ENCODE data around the gene TLX2.
"Not testable (repeated sequence)": the region's sequence is repeated elsewhere in the genome, so short reads cannot be mapped to it uniquely, and the experiment has no call there.

TLX2 gene

GRCh38 chr2:74560591-74560990 is 46.3 kb downstream of the TLX2 start:
- Histone ChIP-seq H3K36me3 (ENCODE audit: control insufficient read depth, insufficient read depth, low read length) (no peaks in the 10 kb centered on the region), H2AFZ (no peak overlapping the region), H3K27ac (no peak overlapping the region), H3K79me2 (no peaks in the 10 kb centered on the region), H3K4me2 (ENCODE audit: low read length) (no peak overlapping the region), H3K27me3 (ENCODE audit: control insufficient read depth, insufficient read depth, low read length) (no peaks in the 10 kb centered on the region), H3K9ac (no peak overlapping the region), H3K4me1 (no peaks in the 10 kb centered on the region), H3K9me3 (ENCODE audit: control insufficient read depth, low read length) (no peaks in the 10 kb centered on the region), H3K4me3 (ENCODE audit: low read depth, low read length) (no peak overlapping the region)
- TF ChIP-seq, protein P1, sequence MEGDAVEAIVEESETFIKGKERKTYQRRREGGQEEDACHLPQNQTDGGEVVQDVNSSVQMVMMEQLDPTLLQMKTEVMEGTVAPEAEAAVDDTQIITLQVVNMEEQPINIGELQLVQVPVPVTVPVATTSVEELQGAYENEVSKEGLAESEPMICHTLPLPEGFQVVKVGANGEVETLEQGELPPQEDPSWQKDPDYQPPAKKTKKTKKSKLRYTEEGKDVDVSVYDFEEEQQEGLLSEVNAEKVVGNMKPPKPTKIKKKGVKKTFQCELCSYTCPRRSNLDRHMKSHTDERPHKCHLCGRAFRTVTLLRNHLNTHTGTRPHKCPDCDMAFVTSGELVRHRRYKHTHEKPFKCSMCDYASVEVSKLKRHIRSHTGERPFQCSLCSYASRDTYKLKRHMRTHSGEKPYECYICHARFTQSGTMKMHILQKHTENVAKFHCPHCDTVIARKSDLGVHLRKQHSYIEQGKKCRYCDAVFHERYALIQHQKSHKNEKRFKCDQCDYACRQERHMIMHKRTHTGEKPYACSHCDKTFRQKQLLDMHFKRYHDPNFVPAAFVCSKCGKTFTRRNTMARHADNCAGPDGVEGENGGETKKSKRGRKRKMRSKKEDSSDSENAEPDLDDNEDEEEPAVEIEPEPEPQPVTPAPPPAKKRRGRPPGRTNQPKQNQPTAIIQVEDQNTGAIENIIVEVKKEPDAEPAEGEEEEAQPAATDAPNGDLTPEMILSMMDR (IDR thresholded peaks at IDR 0.05) = no peak

DNA sequence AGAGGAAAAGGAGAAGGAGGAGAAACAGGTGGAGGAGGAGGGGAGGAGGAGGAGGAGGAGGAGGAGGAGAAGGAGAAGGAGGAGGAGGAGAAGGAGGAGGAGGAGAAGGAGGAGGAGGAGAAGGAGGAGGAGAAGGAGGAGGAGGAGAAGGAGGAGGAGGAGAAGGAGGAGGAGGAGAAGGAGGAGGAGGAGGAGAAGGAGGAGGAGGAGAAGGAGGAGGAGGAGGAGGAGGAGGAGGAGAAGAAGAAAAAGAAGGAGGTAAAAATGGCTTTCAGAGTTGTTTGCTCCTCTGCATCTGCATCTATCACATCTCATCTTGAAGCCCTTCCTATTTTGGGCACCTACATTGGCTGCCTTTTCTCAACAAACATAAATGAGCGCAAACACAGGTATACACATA is 46.8 kb downstream of the TLX2 start:
- H3K4me2 ChIP-seq (ENCODE audit: low read length); H3K4me3 ChIP-seq (ENCODE audit: low read depth, low read length); H3K4me1 ChIP-seq; H3K27me3 ChIP-seq (ENCODE audit: control insufficient read depth, insufficient read depth, low read length); H3K27ac ChIP-seq; H3K36me3 ChIP-seq (ENCODE audit: control insufficient read depth, insufficient read depth, low read length); H3K79me2 ChIP-seq; H3K9me3 ChIP-seq (ENCODE audit: control insufficient read depth, low read length); H3K9ac ChIP-seq; H2AFZ ChIP-seq: not testable (repeated sequence)

- no peaks in the 10 kb centered on the region for H3K27me3 ChIP-seq (ENCODE audit: control insufficient read depth, insufficient read depth, low read length)
- H3K9me3 ChIP-seq (ENCODE audit: control insufficient read depth, low read length) = no peaks in the 10 kb centered on the region
- H3K27ac ChIP-seq = no peak overlapping the region
- no peaks in the 10 kb centered on the region for H3K4me1 ChIP-seq
- no peaks in the 10 kb centered on the region for H3K36me3 ChIP-seq (ENCODE audit: control insufficient read depth, insufficient read depth, low read length)
- H3K9ac ChIP-seq = no peak overlapping the region
- no peak overlapping the region for H3K4me3 ChIP-seq (ENCODE audit: low read depth, low read length)
- H3K4me2 ChIP-seq (ENCODE audit: low read length) = no peak overlapping the region
- TF ChIP-seq, protein P1 (IDR thresholded peaks at IDR 0.05) = no peak
- no peaks in the 10 kb centered on the region for H3K79me2 ChIP-seq
- H2AFZ ChIP-seq = no peak overlapping the region
These were observed 48.0 kb downstream of the TLX2 start for GRCh38 chr2:74562126-74562775.

DNA sequence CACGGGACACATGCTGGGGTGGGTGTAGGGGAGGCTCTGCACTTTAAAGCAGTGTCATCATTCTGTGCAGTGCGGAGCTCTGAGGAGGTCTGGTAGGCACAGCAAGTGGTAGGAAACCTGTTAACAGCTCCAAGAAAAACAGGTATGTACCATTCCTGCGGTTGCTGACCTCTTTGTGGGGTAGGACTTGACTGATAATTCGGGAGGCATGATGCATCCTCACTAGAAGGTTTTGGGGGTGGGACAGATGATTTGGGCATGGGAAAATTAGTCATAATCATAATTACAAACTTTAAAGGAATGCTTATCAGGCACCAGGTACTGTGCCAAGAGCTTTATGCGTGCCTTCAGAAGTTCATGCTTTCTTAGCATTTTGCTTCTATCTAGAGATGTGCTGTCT is 50.0 kb downstream of the TLX2 start:
- no peaks in the 10 kb centered on the region for H3K9me3 ChIP-seq (ENCODE audit: control insufficient read depth, low read length)

DNA sequence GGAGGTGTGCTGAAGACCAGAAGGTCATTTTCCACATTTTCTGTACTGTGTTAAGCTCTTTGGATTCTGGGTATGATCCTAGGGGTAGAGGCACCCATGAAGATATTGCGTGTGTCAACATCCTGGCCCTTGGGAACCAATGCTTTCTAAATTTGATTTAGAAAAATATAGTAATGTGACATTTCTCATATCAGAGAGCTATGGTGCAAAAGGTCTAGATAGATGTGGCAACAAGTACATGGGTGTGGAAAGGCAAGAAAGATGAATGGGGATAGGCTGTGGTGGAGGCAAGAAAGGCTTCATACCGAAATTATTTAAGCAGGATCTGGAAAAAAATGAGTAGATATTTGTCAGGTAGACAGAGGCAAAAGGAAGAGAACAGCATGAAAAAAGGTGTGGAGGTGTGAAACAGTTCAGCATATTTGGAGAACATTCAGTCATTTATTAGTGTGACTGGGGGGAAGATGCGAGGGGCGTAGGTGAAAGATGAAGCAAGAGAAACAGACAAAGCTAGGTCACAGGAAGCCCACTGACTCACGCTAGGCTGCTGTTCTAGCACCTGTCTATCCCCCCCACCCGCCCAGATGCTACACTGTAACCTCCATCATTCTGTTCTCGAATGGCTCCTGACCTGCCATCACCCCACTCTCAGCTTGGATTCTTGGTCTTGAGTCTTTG is 52.0 kb downstream of the TLX2 start:
- H3K4me1 ChIP-seq = no peaks in the 10 kb centered on the region
- H3K9me3 ChIP-seq (ENCODE audit: control insufficient read depth, low read length) = no peaks in the 10 kb centered on the region
- H3K4me3 ChIP-seq (ENCODE audit: low read depth, low read length) = no peak overlapping the region
- H3K27me3 ChIP-seq (ENCODE audit: control insufficient read depth, insufficient read depth, low read length) = no peaks in the 10 kb centered on the region
- TF ChIP-seq, protein P1 (IDR thresholded peaks at IDR 0.05) = no peak
- H3K27ac ChIP-seq = no peak overlapping the region
- no peaks in the 10 kb centered on the region for H3K79me2 ChIP-seq
- no peak overlapping the region for H3K9ac ChIP-seq
- no peak overlapping the region for H3K4me2 ChIP-seq (ENCODE audit: low read length)
- no peaks in the 10 kb centered on the region for H3K36me3 ChIP-seq (ENCODE audit: control insufficient read depth, insufficient read depth, low read length)
- no peak overlapping the region for H2AFZ ChIP-seq

More for the DNA sequence above, 50.0 kb downstream of the TLX2 start:
- TF ChIP-seq, protein P1 (IDR thresholded peaks at IDR 0.05) = no peak
- no peak overlapping the region for H3K9ac ChIP-seq
- H3K27me3 ChIP-seq (ENCODE audit: control insufficient read depth, insufficient read depth, low read length) = no peaks in the 10 kb centered on the region
- no peaks in the 10 kb centered on the region for H3K36me3 ChIP-seq (ENCODE audit: control insufficient read depth, insufficient read depth, low read length)
- H3K4me1 ChIP-seq = no peaks in the 10 kb centered on the region
- H2AFZ ChIP-seq = no peak overlapping the region
- H3K27ac ChIP-seq = no peak overlapping the region
- H3K4me3 ChIP-seq (ENCODE audit: low read depth, low read length) = no peak overlapping the region
- H3K4me2 ChIP-seq (ENCODE audit: low read length) = no peak overlapping the region
- H3K79me2 ChIP-seq = no peaks in the 10 kb centered on the region

Measured in parathyroid adenoma (tissue), 2 donors.